GM19025 (cell line): ENCODE data around the gene PTPN7.
"Not testable (repeated sequence)": the region's sequence is repeated elsewhere in the genome, so short reads cannot be mapped to it uniquely, and the experiment has no call there.

Experiments
- ATAC-seq: cut with Tn5 transposase; IDR thresholded peaks from one replicate; pipeline ENCODE4 v1.9.1; 2021; ENCODE audit warnings: mild to moderate bottlenecking, low read depth, moderate library complexity; ENCODE audit not compliant: unreplicated experiment

PTPN7 gene

GRCh38 chr1:202111589-202111988 is 48.8 kb downstream of the PTPN7 start:
- not testable (repeated sequence) for ATAC-seq

GRCh38 chr1:202110977-202111376 is 49.4 kb downstream of the PTPN7 start:
- ATAC-seq: no peak

- ATAC-seq: no peak
Observed at GRCh38 chr1:202107801-202108731, 52.3 kb downstream of the PTPN7 start.

- no peak for ATAC-seq
Observed at GRCh38 chr1:202107321-202107761, 53.1 kb downstream of the PTPN7 start.

- no peak for ATAC-seq
Observed at GRCh38 chr1:202106340-202107254, 53.8 kb downstream of the PTPN7 start.

- no peak for ATAC-seq
Observed at GRCh38 chr1:202105571-202106339, 54.6 kb downstream of the PTPN7 start.

- ATAC-seq: no peak
Observed at GRCh38 chr1:202104073-202104472, 56.3 kb downstream of the PTPN7 start.

- no peak for ATAC-seq
Observed at GRCh38 chr1:202101184-202101583, 59.2 kb downstream of the PTPN7 start.
